Measurements from ENCODE around the gene ADAMTS18. TPM values are rescaled to one million over a fixed set of nuclear protein-coding genes. Genes with fewer than 3 reads are reported as not detected.

ADAMTS18 gene
- total and polyA plus RNA-seq, 2 experiments from 2014 or later: 2.7 to 5.5 TPM

DNA sequence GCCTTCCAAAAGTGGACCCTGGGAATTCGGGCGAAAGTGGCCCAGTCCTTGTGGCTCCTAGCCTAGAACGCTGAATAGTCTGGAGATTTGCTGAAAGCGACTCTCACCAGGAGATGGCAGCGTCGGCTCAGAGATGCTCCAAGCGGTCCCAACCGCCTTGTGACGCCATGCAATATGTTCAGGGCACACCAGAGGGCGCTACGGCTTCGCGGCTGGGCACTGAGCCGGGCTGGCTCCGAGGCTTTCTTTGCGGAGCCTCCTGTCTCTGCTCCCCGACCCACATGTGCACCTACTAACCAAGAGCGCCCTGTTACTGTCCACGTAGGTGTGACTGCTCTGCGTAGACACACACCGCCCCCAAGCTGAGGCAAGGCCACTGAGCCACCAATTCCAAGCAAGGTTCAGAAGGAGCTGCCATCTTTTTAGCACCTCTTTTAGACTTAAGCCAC lies 198.7 kb downstream of the ADAMTS18 start:
- Histone ChIP-seq H3K79me2 (no peaks in the 10 kb centered on the region), H3K27me3 (no peaks in the 10 kb centered on the region), H3K4me3 (no peak overlapping the region), H3K27ac (no peak overlapping the region), H3K36me3 (replicated peaks; ENCODE audit: insufficient read depth, low read depth) (no peaks in the 10 kb centered on the region), H3K4me2 (peak overlapping the region; percentile 87), H4K20me1 (ENCODE audit: insufficient read depth, poor library complexity, severe bottlenecking) (no peaks in the 10 kb centered on the region), H3K9me2 (replicated peaks; ENCODE audit: insufficient read depth) (no peaks in the 10 kb centered on the region), H3K9me3 (ENCODE audit: low read depth) (no peaks in the 10 kb centered on the region), H2AFZ (no peak overlapping the region), H3K4me1 (ENCODE audit: insufficient read depth) (no peaks in the 10 kb centered on the region)
- no peak for TF ChIP-seq EZH2phosphoT487 (IDR thresholded peaks at IDR 0.05; ENCODE audit: low read depth, severe bottlenecking, unreplicated experiment)
- TF ChIP-seq, protein P1, sequence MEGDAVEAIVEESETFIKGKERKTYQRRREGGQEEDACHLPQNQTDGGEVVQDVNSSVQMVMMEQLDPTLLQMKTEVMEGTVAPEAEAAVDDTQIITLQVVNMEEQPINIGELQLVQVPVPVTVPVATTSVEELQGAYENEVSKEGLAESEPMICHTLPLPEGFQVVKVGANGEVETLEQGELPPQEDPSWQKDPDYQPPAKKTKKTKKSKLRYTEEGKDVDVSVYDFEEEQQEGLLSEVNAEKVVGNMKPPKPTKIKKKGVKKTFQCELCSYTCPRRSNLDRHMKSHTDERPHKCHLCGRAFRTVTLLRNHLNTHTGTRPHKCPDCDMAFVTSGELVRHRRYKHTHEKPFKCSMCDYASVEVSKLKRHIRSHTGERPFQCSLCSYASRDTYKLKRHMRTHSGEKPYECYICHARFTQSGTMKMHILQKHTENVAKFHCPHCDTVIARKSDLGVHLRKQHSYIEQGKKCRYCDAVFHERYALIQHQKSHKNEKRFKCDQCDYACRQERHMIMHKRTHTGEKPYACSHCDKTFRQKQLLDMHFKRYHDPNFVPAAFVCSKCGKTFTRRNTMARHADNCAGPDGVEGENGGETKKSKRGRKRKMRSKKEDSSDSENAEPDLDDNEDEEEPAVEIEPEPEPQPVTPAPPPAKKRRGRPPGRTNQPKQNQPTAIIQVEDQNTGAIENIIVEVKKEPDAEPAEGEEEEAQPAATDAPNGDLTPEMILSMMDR (IDR thresholded peaks at IDR 0.05; ENCODE audit: poor library complexity): peak; percentile 100
- 2% methylated on average over 21 of the region's 21 CpGs for WGBS (ENCODE audit: low lambda C conversion rate, missing lambda C conversion rate)
- peak; percentile 93 for DNase-seq (ENCODE audit: low spot score)

DNA sequence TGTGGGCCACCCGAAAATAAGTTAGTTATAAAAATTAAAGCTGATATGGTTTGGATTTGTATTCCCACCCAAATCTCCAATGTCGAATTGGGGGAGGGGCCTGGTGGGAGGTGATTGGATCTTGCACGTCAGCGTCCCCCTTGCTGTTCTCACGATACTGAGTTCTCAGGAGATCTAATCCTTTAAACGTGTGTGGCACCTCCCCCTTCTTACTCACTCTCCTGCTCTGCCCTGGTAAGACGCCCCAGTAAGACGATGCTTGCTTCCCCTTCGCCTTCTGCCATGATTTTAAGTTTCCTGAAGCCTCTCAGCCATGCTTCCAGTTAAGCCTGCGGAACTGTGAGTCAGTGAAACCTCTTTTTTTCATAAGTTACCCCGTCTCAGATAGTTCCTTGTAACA lies 200.2 kb downstream of the ADAMTS18 start:
- Histone ChIP-seq H3K36me3 (replicated peaks; ENCODE audit: insufficient read depth, low read depth) (no peaks in the 10 kb centered on the region), H3K4me3 (no peak overlapping the region), H3K79me2 (no peaks in the 10 kb centered on the region), H3K9me3 (ENCODE audit: low read depth) (no peaks in the 10 kb centered on the region), H3K27ac (no peak overlapping the region), H3K4me1 (ENCODE audit: insufficient read depth) (no peaks in the 10 kb centered on the region), H3K4me2 (no peak overlapping the region), H2AFZ (no peak overlapping the region), H3K9me2 (replicated peaks; ENCODE audit: insufficient read depth) (no peaks in the 10 kb centered on the region), H3K27me3 (no peaks in the 10 kb centered on the region), H4K20me1 (ENCODE audit: insufficient read depth, poor library complexity, severe bottlenecking) (no peaks in the 10 kb centered on the region)
- TF ChIP-seq, protein P1 (IDR thresholded peaks at IDR 0.05; ENCODE audit: poor library complexity): no peak
- TF ChIP-seq EZH2 (IDR thresholded peaks at IDR 0.05; ENCODE audit: borderline replicate concordance) (no peak), EZH2phosphoT487 (IDR thresholded peaks at IDR 0.05; ENCODE audit: low read depth, severe bottlenecking, unreplicated experiment) (no peak)
- DNase-seq (ENCODE audit: low spot score): no peak
- WGBS (ENCODE audit: low lambda C conversion rate, missing lambda C conversion rate): 50% methylated on average over 11 of the region's 11 CpGs

DNA sequence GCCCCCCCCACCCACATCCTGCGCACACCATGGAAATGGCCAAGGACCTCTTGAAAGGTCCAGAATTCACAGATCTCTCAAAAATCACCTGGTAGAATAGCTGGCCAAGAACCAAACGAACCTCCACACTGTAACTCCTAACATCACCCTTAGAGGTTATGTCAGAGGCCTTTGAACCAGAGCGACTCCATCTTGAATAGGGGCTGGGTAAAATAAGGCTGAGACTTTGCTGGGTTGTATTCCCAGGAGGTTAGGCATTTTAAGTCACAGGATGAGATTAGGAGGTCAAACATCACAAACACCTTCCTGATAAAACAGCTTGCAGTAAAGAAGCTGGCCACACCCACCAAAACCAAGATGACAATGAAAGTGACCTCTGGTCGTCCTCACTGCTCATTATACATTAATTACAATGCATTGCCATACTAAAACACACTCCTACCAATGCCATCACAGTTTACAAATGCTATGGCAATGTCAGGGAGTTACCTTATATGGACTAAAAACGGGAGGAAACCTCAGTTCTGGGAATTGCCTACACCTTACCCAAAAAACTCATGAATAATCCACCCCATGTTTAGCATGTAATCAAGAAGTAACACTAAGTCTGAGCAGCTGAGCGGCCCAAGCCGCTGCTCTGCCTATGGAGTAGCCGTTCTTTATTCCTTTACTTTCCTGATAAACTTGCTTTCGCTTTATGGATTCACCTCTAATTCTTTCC lies 200.9 kb downstream of the ADAMTS18 start:
- Histone ChIP-seq H3K9me2 (replicated peaks; ENCODE audit: insufficient read depth) (no peaks in the 10 kb centered on the region), H3K79me2 (no peaks in the 10 kb centered on the region), H3K27ac (no peak overlapping the region), H3K4me2 (no peak overlapping the region), H4K20me1 (ENCODE audit: insufficient read depth, poor library complexity, severe bottlenecking) (no peaks in the 10 kb centered on the region), H3K36me3 (replicated peaks; ENCODE audit: insufficient read depth, low read depth) (no peaks in the 10 kb centered on the region), H3K4me1 (ENCODE audit: insufficient read depth) (no peaks in the 10 kb centered on the region), H3K27me3 (no peaks in the 10 kb centered on the region), H3K4me3 (no peak overlapping the region), H2AFZ (no peak overlapping the region), H3K9me3 (ENCODE audit: low read depth) (no peaks in the 10 kb centered on the region)
- DNase-seq (ENCODE audit: low spot score): no peak
- WGBS (ENCODE audit: low lambda C conversion rate, missing lambda C conversion rate): 81% methylated on average over 9 of the region's 9 CpGs
- TF ChIP-seq, protein P1 (IDR thresholded peaks at IDR 0.05; ENCODE audit: poor library complexity): no peak
- TF ChIP-seq EZH2 (IDR thresholded peaks at IDR 0.05; ENCODE audit: borderline replicate concordance): no peak
- no peak for TF ChIP-seq EZH2phosphoT487 (IDR thresholded peaks at IDR 0.05; ENCODE audit: low read depth, severe bottlenecking, unreplicated experiment)

Other genes with a start within 250 kb of the ADAMTS18 start
- 13.4 and 13.5 TPM in 2 replicates for gene MON1B, start 243.8 kb downstream of the ADAMTS18 start, total RNA-seq
- 35.4 and 42.3 TPM in 2 replicates for gene MON1B, start 243.8 kb downstream of the ADAMTS18 start, polyA plus RNA-seq
- gene SYCE1L, start 235.6 kb downstream of the ADAMTS18 start, total RNA-seq: 2.6 TPM in 1 of 2 replicates, not detected in the other
- gene SYCE1L, start 235.6 kb downstream of the ADAMTS18 start, polyA plus RNA-seq: 8.2 and 16.6 TPM in 2 replicates

Data from hepatocyte (in vitro differentiated cells).